ENCODE data around the gene KIF17.
"Not testable (repeated sequence)": the region's sequence is repeated elsewhere in the genome, so short reads cannot be mapped to it uniquely, and the experiment has no call there.

The KIF17 gene

GRCh38 chr1:20727746-20728316 is 10.0 kb upstream of the KIF17 start:
- DNase-seq (ENCODE audit: low spot score) (no peak), FAIRE-seq (no peak)

- FAIRE-seq = no peak
- DNase-seq (ENCODE audit: low spot score) = no peak
Measured at GRCh38 chr1:20726932-20727745, 9.3 kb upstream of the KIF17 start.

- DNase-seq (ENCODE audit: low spot score) (no peak), FAIRE-seq (no peak)
Measured at GRCh38 chr1:20726118-20726911, 8.5 kb upstream of the KIF17 start.

- no peak for FAIRE-seq
- peak; percentile 83 for DNase-seq (ENCODE audit: low spot score)
Measured at GRCh38 chr1:20725189-20726117, 7.6 kb upstream of the KIF17 start.

GRCh38 chr1:20724364-20725188 is 6.8 kb upstream of the KIF17 start:
- no peak for DNase-seq (ENCODE audit: low spot score)
- no peak for FAIRE-seq

- no peak for DNase-seq (ENCODE audit: low spot score)
- no peak for FAIRE-seq
Measured at GRCh38 chr1:20723537-20724363, 5.9 kb upstream of the KIF17 start.

- FAIRE-seq = no peak
Measured at GRCh38 chr1:20723159-20723536, 5.3 kb upstream of the KIF17 start.

GRCh38 chr1:20721117-20722061 is 3.6 kb upstream of the KIF17 start:
- DNase-seq (ENCODE audit: low spot score) (no peak), FAIRE-seq (no peak)

More at GRCh38 chr1:20723159-20723536, 5.3 kb upstream of the KIF17 start:
- DNase-seq (ENCODE audit: low spot score) = no peak

- DNase-seq (ENCODE audit: low spot score) = no peak
- FAIRE-seq = no peak
Measured at GRCh38 chr1:20720631-20721091, 2.9 kb upstream of the KIF17 start.

GRCh38 chr1:20719871-20720620 is 2.2 kb upstream of the KIF17 start:
- DNase-seq (ENCODE audit: low spot score) = no peak
- FAIRE-seq = no peak

- FAIRE-seq (no peak), DNase-seq (ENCODE audit: low spot score) (no peak)
Measured at GRCh38 chr1:20719261-20719660, 1.5 kb upstream of the KIF17 start.

GRCh38 chr1:20718343-20718882 is 606 bp upstream of the KIF17 start:
- not testable (repeated sequence) for FAIRE-seq; DNase-seq (ENCODE audit: low spot score)

GRCh38 chr1:20716232-20716631 is 1.6 kb downstream of the KIF17 start:
- no peak for FAIRE-seq
- no peak for DNase-seq (ENCODE audit: low spot score)

- FAIRE-seq = no peak
- no peak for DNase-seq (ENCODE audit: low spot score)
Measured at GRCh38 chr1:20715406-20715805, 2.4 kb downstream of the KIF17 start.

- no peak for FAIRE-seq
- DNase-seq (ENCODE audit: low spot score) = no peak
Measured at GRCh38 chr1:20713440-20713839, 4.4 kb downstream of the KIF17 start.

- no peak for FAIRE-seq
Measured at GRCh38 chr1:20712215-20712577, 5.6 kb downstream of the KIF17 start.

More at GRCh38 chr1:20712215-20712577, 5.6 kb downstream of the KIF17 start:
- no peak for DNase-seq (ENCODE audit: low spot score)

Measured in RCC 7860 (cell line).